ACC112 (cell line): ENCODE results near the gene FCHSD1.

Experiments
- H2AFZ ChIP-seq: fragments of 200-600 bp; sonication (generic); one replicate; pipeline ENCODE4 v1.6.0; 2017; ENCODE audit warnings: antibody characterized with exemption, low read length; ENCODE audit not compliant: unreplicated experiment
- H3K27ac ChIP-seq: fragments of 200-600 bp; sonication (generic); 2 replicates; pipeline ENCODE4 v1.5.1; 2014; ENCODE audit warnings: low read depth, mild to moderate bottlenecking, antibody characterized with exemption, low read length, moderate library complexity
- H3K27me3 ChIP-seq: fragments of 200-600 bp; sonication (generic); 2 replicates; pipeline ENCODE4 v1.6.1; 2014; ENCODE audit warnings: mild to moderate bottlenecking, antibody characterized with exemption, low read length, moderate library complexity, mixed read lengths; ENCODE audit not compliant: insufficient read depth
- H3K36me3 ChIP-seq: fragments of 200-600 bp; sonication (generic); 2 replicates; pipeline ENCODE4 v1.6.1; 2016; ENCODE audit warnings: mild to moderate bottlenecking, antibody characterized with exemption, low read length, moderate library complexity, mixed read lengths; ENCODE audit not compliant: insufficient read depth
- H3K4me1 ChIP-seq: fragments of 200-600 bp; sonication (generic); one replicate; pipeline ENCODE4 v1.6.1; 2016; ENCODE audit warnings: low read length, mixed read lengths; ENCODE audit not compliant: insufficient read depth, unreplicated experiment, control insufficient read depth
- H3K4me3 ChIP-seq: fragments of 200-600 bp; sonication (generic); 2 replicates; pipeline ENCODE4 v1.5.1; 2014; ENCODE audit warnings: mild to moderate bottlenecking, low read depth, low read length
- H3K79me2 ChIP-seq: fragments of 200-600 bp; sonication (generic); one replicate; pipeline ENCODE4 v1.6.0; 2016; ENCODE audit warnings: low read length; ENCODE audit not compliant: control insufficient read depth, unreplicated experiment, insufficient read depth

FCHSD1 gene

DNA sequence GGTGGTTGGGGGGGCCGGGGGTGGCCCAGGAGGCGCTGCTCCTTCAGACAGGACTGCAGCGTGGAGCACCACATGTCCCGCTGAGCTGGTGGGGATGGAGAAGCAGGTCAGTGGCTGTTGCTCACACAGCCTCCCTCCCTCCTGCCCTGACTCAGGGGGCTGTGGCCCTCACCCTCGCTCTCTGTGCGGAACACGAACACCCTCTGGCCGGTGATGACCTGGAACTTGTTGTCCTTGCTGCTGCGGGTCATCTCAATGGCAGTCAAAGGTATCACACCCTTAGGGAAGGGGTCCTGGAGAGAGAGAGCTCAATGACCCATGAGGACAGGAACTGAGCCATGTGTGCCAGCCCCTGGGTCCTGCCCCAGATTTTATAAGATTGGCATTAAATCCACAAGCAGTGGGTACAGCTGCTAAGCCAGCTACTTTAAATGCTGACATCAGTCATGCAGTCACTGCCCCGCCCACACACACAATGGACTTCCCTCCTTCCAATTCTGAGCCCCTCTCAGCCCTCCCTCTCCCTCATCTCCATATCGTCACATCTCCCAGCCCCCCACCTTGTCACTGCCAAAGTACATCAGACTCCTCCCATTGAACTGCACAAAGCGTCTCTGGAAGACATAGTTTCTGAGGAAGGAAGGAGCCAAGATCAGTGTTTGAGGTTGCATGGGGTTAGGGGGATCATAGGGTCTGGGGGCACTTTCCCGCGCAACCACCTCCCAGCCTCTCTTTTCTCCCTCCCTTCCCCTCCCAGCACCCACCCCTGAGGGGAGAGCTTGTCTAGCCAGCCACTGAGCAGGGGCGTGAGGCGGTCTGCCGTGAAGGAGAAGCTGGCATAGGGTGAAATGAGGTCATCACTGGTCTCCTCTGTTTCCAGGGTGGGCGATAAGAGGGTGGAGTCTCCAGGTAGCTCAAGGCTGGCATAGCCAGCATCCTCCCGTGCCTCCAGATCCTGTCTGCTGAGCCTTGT, 21.9 kb upstream of the FCHSD1 start:
- Histone ChIP-seq H3K27me3 (no peaks in the 10 kb centered on the region), H3K4me1 (no peaks in the 10 kb centered on the region), H3K4me3 (no peak overlapping the region), H3K27ac (no peak overlapping the region), H3K36me3 (no peaks in the 10 kb centered on the region), H3K79me2 (no peaks in the 10 kb centered on the region), H2AFZ (no peak overlapping the region)

DNA sequence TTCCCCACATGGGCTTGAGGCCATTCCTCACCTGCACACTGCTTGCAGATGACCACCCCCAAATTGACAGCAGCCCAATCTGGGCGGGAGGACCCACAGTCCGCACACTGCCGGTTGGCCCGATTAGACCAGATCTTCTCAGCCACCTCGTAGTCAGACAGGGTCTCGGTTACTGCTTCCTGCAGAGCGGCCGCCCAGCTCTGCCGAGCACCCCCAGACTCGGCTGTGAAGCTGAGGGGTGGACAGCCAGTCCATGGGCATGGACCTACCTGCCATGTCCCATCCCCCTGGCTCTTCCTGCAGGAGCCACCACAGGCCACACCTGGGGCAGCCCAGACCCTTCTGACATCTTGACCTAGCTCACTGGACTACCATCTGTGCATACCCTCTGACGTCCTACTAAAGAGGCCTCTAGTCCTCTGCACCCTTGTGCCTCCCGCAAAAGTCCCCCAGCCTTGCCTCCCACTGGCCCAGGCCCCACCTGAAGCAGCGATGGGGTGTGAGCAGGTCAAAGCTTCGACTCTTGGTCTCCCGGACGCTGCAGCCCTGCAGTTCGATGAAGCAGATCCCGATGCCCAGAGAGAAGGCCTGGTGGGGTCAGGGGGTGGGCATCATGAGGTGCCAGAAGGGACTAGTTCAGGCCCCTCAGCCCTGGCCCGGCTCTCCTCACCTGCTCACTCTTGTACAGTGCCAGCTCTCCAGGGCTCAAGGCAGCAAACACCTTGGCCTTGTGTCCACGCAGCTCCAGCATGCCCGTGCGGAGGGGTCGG, 21.0 kb upstream of the FCHSD1 start:
- Histone ChIP-seq H3K27ac (no peak overlapping the region), H3K4me1 (no peaks in the 10 kb centered on the region), H3K4me3 (no peak overlapping the region), H3K79me2 (no peaks in the 10 kb centered on the region), H3K36me3 (no peaks in the 10 kb centered on the region), H2AFZ (no peak overlapping the region), H3K27me3 (no peaks in the 10 kb centered on the region)

DNA sequence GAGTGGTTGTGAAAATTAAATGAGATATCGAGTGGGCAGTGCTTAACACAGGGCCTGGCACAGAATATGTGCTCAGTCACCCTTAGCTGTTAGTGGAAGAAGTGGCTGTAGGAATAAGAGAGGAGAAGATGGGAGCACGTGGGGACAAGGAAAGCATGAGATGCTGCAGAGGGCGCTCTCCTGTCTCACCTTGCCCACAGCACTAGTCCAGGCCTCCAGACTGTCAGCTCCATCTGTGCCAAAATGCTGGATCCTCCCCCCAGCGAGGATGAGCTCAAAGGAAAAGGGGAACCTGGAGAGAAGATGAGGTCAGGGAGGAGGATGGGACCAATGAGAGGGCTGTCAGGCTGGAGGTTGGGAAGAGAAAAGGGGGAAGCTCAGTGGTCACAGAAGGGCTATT, 18.3 kb upstream of the FCHSD1 start:
- H3K79me2 ChIP-seq = no peaks in the 10 kb centered on the region
- no peak overlapping the region for H3K4me3 ChIP-seq
- H3K27me3 ChIP-seq = no peaks in the 10 kb centered on the region
- H3K27ac ChIP-seq = no peak overlapping the region
- no peak overlapping the region for H2AFZ ChIP-seq
- H3K4me1 ChIP-seq = no peaks in the 10 kb centered on the region
- no peaks in the 10 kb centered on the region for H3K36me3 ChIP-seq

DNA sequence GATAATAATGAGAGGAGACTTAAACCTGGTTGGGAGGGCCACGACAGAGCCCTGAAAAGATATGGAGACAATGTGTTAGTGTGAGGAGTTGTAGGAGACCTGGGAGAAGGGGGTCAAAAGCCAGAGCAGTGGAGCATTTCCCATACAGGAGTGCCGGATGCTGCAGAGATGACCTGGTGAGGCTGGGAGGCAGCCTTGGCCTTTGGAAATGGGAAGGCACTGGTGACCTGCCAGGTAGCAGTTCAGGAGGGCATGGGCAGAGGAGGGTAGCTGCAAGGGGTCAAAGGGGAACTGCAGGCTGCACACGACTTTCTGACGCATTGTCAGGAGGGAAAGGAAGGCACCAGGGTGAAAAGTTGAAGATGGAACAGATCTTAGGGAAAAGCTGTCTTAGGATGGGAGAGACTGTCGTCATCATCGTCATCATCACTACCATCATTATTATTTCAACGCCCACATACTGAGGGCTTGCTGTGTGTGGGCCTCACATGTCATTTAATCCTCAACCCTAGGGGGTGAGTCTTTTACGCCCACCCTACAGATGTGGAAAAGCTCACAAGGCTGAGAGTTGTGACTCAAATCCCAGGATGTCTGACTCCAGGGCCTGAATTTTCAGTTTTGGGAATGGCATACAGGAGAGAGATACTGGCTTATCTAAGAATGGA, 17.5 kb upstream of the FCHSD1 start:
- no peak overlapping the region for H3K4me3 ChIP-seq
- H3K4me1 ChIP-seq = no peaks in the 10 kb centered on the region
- H3K27ac ChIP-seq = no peak overlapping the region
- no peaks in the 10 kb centered on the region for H3K36me3 ChIP-seq
- no peaks in the 10 kb centered on the region for H3K27me3 ChIP-seq
- no peaks in the 10 kb centered on the region for H3K79me2 ChIP-seq
- no peak overlapping the region for H2AFZ ChIP-seq

DNA sequence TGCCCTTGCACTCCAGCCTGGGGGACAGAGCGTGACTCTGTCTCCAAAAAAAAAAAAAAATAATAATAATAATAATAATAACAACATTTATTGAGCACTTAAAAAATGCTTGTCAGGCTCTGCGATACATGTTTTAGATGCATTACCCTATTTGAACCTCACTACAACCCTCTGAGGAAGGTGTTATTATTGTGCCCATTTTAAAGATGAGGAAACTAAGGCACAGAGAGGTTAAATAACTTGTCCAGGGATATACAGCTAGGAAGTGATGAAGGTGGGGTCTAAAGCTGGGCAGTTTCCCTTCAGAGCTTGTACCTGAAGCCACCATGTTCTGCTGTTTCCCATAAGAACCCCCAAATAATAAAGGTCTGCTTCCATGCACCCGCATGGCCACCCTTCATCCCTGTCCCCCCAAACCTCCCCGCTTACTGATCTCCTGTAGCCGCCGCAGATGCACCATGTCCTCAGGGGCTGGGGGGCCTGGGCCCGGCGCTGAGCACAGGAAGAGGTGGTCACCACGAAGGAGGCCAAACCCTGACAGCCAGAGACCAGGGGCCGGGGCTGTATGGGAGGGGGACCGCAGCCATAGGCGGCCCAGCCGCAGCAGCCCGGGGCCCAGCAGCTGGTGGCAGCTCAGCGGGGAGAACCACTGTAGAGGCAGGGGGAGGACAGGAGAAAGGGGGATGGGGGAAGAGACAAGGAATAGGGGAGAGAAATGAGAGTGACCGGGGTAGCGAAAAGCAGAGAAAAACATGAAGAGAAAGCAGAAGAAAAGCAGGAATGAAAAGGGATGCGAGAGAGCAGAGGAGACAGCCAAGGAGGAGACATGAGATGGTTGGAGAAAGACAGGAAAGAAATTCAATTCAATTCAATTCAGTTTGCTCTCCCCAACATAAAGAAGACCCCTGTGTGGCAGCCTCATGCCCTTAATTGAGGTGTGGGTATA, 15.1 kb upstream of the FCHSD1 start:
- Histone ChIP-seq H3K27ac (no peak overlapping the region), H3K4me1 (no peaks in the 10 kb centered on the region), H3K36me3 (no peaks in the 10 kb centered on the region), H3K4me3 (no peak overlapping the region), H3K79me2 (no peaks in the 10 kb centered on the region), H3K27me3 (no peaks in the 10 kb centered on the region), H2AFZ (no peak overlapping the region)

DNA sequence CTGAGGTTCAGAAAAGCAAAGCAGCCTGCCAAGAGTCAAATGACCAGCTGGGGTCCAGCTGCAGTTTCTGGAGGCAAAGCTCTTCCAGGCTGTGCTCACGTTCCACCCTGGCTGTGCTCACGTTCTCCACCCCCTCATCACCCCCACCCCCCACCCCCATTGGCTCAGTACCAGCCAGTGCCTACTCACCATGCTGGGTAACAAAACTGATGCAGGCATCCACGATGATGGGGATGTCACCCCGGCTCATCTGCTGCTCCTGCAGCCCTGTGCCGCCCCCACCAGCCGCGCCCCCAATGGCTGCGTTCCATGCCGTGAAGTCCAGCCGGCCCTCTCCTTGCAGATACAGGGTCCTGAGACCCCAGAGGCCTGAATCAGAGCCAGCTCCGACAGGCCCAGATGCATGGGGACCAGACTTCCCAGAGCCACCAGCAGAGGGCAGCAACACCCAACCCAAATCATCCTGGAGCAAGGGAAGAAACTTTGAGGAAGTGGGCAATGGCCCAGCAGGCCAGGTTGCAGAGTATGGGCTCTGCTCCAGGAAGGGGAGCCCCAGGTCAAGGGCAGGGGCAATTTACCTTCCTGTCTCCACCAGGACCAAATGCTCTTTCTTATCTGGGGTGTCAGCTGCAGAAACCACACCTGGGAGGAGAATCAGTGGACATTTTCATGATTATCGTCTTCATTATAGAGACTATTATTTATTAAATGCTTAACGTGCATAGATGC, 13.7 kb upstream of the FCHSD1 start:
- no peaks in the 10 kb centered on the region for H3K27me3 ChIP-seq
- H3K36me3 ChIP-seq = no peaks in the 10 kb centered on the region
- no peaks in the 10 kb centered on the region for H3K4me1 ChIP-seq
- H3K79me2 ChIP-seq = no peaks in the 10 kb centered on the region
- no peak overlapping the region for H3K27ac ChIP-seq
- H3K4me3 ChIP-seq = no peak overlapping the region
- H2AFZ ChIP-seq = no peak overlapping the region

DNA sequence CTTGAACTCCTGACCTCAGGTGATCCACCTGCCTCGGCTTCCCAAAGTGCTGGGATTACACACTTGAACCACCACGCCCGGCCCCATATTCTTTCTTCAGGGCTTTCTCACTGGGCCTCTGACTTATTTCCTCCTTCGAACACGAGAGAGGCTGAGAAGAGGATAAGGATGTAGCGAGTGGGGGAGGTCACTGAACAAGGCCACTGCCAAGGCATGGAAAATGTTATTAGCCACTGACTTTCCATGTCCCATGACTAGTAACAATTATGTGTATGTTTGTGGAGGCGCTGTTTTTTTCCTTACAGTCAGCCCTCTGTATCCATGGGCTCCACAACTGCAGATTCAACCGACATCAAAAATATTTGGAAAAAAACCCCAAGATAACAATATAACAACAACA, 12.3 kb upstream of the FCHSD1 start:
- peaks cover 5% of the 10 kb centered on the region; the same call in 1 of the 2 replicates for H3K36me3 ChIP-seq
- H3K27ac ChIP-seq = no peak overlapping the region
- H3K79me2 ChIP-seq = no peaks in the 10 kb centered on the region
- no peak overlapping the region for H2AFZ ChIP-seq
- H3K4me3 ChIP-seq = no peak overlapping the region
- H3K4me1 ChIP-seq = peaks cover 3% of the 10 kb centered on the region
- H3K27me3 ChIP-seq = no peaks in the 10 kb centered on the region

DNA sequence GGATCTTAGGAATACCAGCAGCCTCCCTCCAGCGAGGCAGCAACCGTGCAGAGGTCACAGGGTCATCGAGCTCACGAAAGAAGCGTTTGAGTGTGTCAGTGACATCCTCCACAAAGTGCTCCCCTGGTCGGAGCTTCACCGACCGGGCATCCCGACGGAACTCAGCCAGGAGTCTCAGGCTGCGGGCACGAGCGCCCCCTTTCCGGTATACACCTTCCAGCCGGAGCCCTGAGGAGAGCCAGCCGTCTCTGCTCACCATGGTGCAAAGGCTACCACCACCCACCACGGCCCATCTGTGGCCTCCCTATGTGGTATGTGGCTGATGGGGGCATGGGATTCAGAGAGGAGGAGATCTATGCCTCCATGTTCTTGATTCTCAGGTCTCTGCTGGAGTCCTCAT, 10.8 kb upstream of the FCHSD1 start:
- Histone ChIP-seq H2AFZ (no peak overlapping the region), H3K4me3 (no peak overlapping the region), H3K27ac (no peak overlapping the region), H3K79me2 (no peaks in the 10 kb centered on the region), H3K36me3 (peaks cover 13% of the 10 kb centered on the region), H3K4me1 (peaks cover 17% of the 10 kb centered on the region), H3K27me3 (no peaks in the 10 kb centered on the region)

DNA sequence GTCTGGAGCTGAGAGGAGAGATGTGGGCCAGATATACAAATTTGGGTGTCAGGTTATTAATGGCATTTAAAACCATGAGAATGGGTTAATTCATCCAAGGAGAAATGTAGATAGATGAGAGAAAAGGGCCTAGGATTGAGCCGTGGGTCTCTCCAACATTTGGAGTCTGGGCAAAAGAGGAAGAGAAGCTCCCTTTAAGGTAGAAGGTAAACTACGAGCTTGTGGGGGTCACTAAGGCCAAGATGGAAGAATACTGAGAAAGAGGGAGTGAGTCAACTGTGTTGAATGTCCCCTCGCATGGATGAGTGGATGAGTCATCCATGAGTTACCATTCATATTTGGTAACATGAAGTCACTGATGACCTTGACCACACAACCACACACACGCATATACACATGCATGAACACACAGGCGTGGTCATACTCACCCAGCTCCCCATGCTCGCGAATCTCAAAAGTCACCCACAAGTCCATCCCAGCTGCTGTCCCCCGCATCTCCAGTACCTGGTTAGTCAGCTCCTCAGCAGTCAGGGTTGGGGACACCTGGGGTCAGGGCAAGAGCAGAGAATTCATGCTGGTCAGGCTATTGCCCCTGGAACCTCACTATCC, 6.8 kb upstream of the FCHSD1 start:
- Histone ChIP-seq H3K4me3 (peak overlapping the region; percentile 20; the same call in 1 of the 2 replicates), H3K27ac (peak overlapping the region; percentile 82), H3K27me3 (no peaks in the 10 kb centered on the region), H3K36me3 (peaks cover 21% of the 10 kb centered on the region), H2AFZ (no peak overlapping the region), H3K4me1 (peaks cover 24% of the 10 kb centered on the region), H3K79me2 (no peaks in the 10 kb centered on the region)
